Fibroblast of skin of left quadriceps (primary cell): Measurements from ENCODE around the gene MIOX.

Experiments
- DNase-seq, 2 experiments: peaks; one replicate each; pipeline ENCODE4 v3.0.0-alpha.2; 2013; ENCODE audit warnings: low read depth in 2 of 2

The MIOX gene

GRCh38 chr22:50489363-50490243 lies 2.9 kb downstream of the MIOX start:
- no peak for DNase-seq

- DNase-seq: no peak
Observed at GRCh38 chr22:50490531-50491308, 4.1 kb downstream of the MIOX start.

GRCh38 chr22:50497093-50497492 lies 10.4 kb downstream of the MIOX start:
- DNase-seq: no peak

GRCh38 chr22:50498322-50498890 lies 11.7 kb downstream of the MIOX start:
- peak; percentile 18 to 19 for DNase-seq

- DNase-seq: no peak
Observed at GRCh38 chr22:50500452-50500851, 13.8 kb downstream of the MIOX start.

GRCh38 chr22:50502096-50502495 lies 15.4 kb downstream of the MIOX start:
- no peak for DNase-seq

GRCh38 chr22:50502628-50503474 lies 16.2 kb downstream of the MIOX start:
- no peak for DNase-seq

GRCh38 chr22:50503475-50504145 lies 17.0 kb downstream of the MIOX start:
- DNase-seq: no peak

GRCh38 chr22:50504369-50505211 lies 17.9 kb downstream of the MIOX start:
- DNase-seq: no peak

- no peak for DNase-seq
Observed at GRCh38 chr22:50505276-50505775, 18.7 kb downstream of the MIOX start.

GRCh38 chr22:50505776-50506610 lies 19.3 kb downstream of the MIOX start:
- no peak for DNase-seq

GRCh38 chr22:50506611-50507420 lies 20.2 kb downstream of the MIOX start:
- no peak for DNase-seq

GRCh38 chr22:50507421-50507990 lies 20.8 kb downstream of the MIOX start, which contains the start of gene LMF2:
TSS of gene LMF2 (minus strand) at chr22:50507702. CDS start at chr22:50507675, 27 bp downstream.
- no peak for DNase-seq

- DNase-seq: peak; percentile 93 to 94
Observed at GRCh38 chr22:50507991-50508884, 21.6 kb downstream of the MIOX start, which contains the start of gene NCAPH2. TSS of gene NCAPH2 (plus strand) at chr22:50508224. CDS start at chr22:50508338, 114 bp downstream.

- DNase-seq: no peak
Observed at GRCh38 chr22:50508897-50509296, 22.2 kb downstream of the MIOX start.

GRCh38 chr22:50513175-50513574 lies 26.5 kb downstream of the MIOX start:
- DNase-seq: no peak
